ENCODE results near the gene SORBS1. TPM values are rescaled to one million over a fixed set of nuclear protein-coding genes. Genes with fewer than 3 reads are reported as not detected.

Gene SORBS1
- total and polyA plus RNA-seq, 9 of the 15 experiments (the other 6 are each of a cell fraction or from before 2014, with no cell fraction given) = 2.0 to 13.3 (median 6.5) TPM

DNA sequence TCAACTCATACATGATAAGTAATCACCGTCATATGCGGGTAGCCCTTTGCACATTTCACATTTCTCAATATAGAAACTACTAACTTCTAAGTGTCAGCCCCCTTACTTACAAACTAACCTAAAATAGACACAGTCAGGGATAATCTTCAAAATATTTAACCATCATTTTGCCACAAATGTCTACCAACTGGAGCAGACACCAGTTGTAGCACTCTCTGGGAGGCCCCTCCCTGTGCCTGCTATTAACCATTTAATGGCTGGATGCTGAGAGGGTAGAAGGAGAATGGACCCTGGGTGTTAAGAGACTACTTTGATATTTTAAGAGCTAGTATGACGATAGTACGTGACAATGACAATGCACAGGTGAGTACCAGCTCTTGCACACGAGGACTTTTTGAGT is 116.4 kb downstream of the SORBS1 start:
- intact Hi-C loops (cut with micrococcal nuclease) (no loop called here), in situ Hi-C loops (cut with MboI) (no loop called here)
- Histone ChIP-seq H3K79me2 (ENCODE audit: control insufficient read depth, insufficient read depth, low read length) (no peaks in the 10 kb centered on the region), H3K9ac (ENCODE audit: insufficient read depth in 1 of 2, low read depth in 2 of 2, low read length in 2 of 2) (no peak overlapping the region), H3K27ac (ENCODE audit: extremely low read depth, low read depth, low read length) (no peak overlapping the region), H2AFZ (ENCODE audit: low read depth, low read length) (no peak overlapping the region), H3K36me3 (ENCODE audit: control insufficient read depth, insufficient read depth, low read length) (no peaks in the 10 kb centered on the region), H3K27me3 (ENCODE audit: control insufficient read depth in 2 of 2, insufficient read depth in 2 of 2, low read length in 2 of 2) (no peaks in the 10 kb centered on the region), H3K4me2 (ENCODE audit: insufficient read depth, low read length) (no peak overlapping the region), H3K4me1 (replicated peaks in 1 of 2; ENCODE audit: control insufficient read depth in 2 of 2, insufficient read depth in 2 of 2, low read length in 2 of 2) (peaks cover 0 to 11% of the 10 kb centered on the region in 2 experiments; a peak in 1 of 5 replicates), H3K9me3 (replicated peaks; ENCODE audit: control insufficient read depth, insufficient read depth, low read depth, low read length) (no peaks in the 10 kb centered on the region), H3K9me1 (ENCODE audit: control insufficient read depth, insufficient read depth, low read length) (no peaks in the 10 kb centered on the region), H3K4me3 (no peak overlapping the region), H4K20me1 (replicated peaks; ENCODE audit: control insufficient read depth, insufficient read depth, low read length) (peaks cover 4% of the 10 kb centered on the region; the same call in 1 of the 2 replicates)
- ATAC-seq = no peak
- FAIRE-seq = no peak
- CTCF ChIA-PET (ENCODE audit: low intra/inter-chr PET ratio) = no interaction called here
- TF ChIP-seq ZNF316 (IDR thresholded peaks at IDR 0.05) = 0 out of 2 replicates have a peak, but pooled peaks have one; percentile 1
- no peak for TF ChIP-seq ZNF507 (tag; conservative IDR thresholded peaks at IDR 0.05)
- POLR2A ChIA-PET = no interaction called here
- no peak for DNase-seq (ENCODE audit: extremely low read depth in 1 of 4, low spot score in 3 of 4)
- no TSS peak for BruUV-seq (replicated peaks)
- WGBS (ENCODE audit: insufficient coverage, low coverage, missing lambda C conversion rate) = 58% methylated on average over 5 of the region's 5 CpGs

DNA sequence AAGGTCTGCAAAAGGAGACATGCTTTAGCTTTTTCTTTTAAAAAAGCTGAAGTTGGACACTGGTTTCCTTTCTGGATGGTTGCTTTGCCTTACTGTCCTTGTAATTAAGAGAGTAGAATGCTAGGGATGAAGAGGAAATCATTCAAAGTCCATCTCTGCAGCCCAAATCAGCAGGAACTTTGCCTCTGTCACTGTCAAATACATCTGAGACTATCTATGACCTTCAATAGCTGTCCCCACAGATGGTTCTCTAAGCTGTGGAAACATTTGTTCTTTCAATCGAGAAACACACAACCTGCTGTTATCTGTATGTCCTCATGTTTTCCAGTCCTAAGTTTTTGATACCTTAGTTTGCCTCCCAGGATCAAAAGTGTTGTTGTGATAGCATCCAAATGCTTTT is 117.5 kb downstream of the SORBS1 start:
- no peak for DNase-seq (ENCODE audit: extremely low read depth in 1 of 4, low spot score in 3 of 4)
- no peak overlapping the region for H3K27ac ChIP-seq (ENCODE audit: extremely low read depth, low read depth, low read length)
- H3K4me3 ChIP-seq = no peak overlapping the region
- no peak overlapping the region for H3K9ac ChIP-seq (ENCODE audit: insufficient read depth in 1 of 2, low read depth in 2 of 2, low read length in 2 of 2)
- BruUV-seq (replicated peaks) = no TSS peak
- intact Hi-C loops (cut with micrococcal nuclease) (no loop called here), in situ Hi-C loops (cut with MboI) (no loop called here)
- no peaks in the 10 kb centered on the region for H3K79me2 ChIP-seq (ENCODE audit: control insufficient read depth, insufficient read depth, low read length)
- POLR2A ChIA-PET = no interaction called here
- no peaks in the 10 kb centered on the region for H3K9me1 ChIP-seq (ENCODE audit: control insufficient read depth, insufficient read depth, low read length)
- FAIRE-seq = no peak
- TF ChIP-seq ELF1 (tag; IDR thresholded peaks at IDR 0.05) (no peak), COPS2 (conservative IDR thresholded peaks at IDR 0.05) (no peak), HNRNPL (IDR thresholded peaks at IDR 0.05; ENCODE audit: low read depth, low read length) (no peak), SFPQ (IDR thresholded peaks at IDR 0.05; ENCODE audit: low read depth, low read length) (no peak), NCOR1 (IDR thresholded peaks at IDR 0.05) (no peak), ZNF764 (CRISPR knock-in tag; IDR thresholded peaks at IDR 0.05; ENCODE audit: low read depth) (no peak), ZNF398 (CRISPR knock-in tag; IDR thresholded peaks at IDR 0.05) (no peak), ZFX (CRISPR knock-in tag; IDR thresholded peaks at IDR 0.05) (no peak)
- whole genome bisulfite sequencing (ENCODE audit: insufficient coverage, low coverage, missing lambda C conversion rate) = 0% methylated on average over 1 of the region's 1 CpG
- H4K20me1 ChIP-seq (replicated peaks; ENCODE audit: control insufficient read depth, insufficient read depth, low read length) = peaks cover 4% of the 10 kb centered on the region; the same call in 1 of the 2 replicates
- no peak for ATAC-seq
- H2AFZ ChIP-seq (ENCODE audit: low read depth, low read length) = no peak overlapping the region
- CTCF ChIA-PET (ENCODE audit: low intra/inter-chr PET ratio) = no interaction called here
- H3K27me3 ChIP-seq (ENCODE audit: control insufficient read depth in 2 of 2, insufficient read depth in 2 of 2, low read length in 2 of 2) = no peaks in the 10 kb centered on the region
- H3K36me3 ChIP-seq (ENCODE audit: control insufficient read depth, insufficient read depth, low read length) = no peaks in the 10 kb centered on the region
- H3K9me3 ChIP-seq (replicated peaks; ENCODE audit: control insufficient read depth, insufficient read depth, low read depth, low read length) = no peaks in the 10 kb centered on the region
- H3K4me1 ChIP-seq (replicated peaks in 1 of 2; ENCODE audit: control insufficient read depth in 2 of 2, insufficient read depth in 2 of 2, low read length in 2 of 2) = peaks cover 0 to 11% of the 10 kb centered on the region in 2 experiments; a peak in 1 of 5 replicates
- no peak overlapping the region for H3K4me2 ChIP-seq (ENCODE audit: insufficient read depth, low read length)
